Activated CD4-positive, CD25-positive, alpha-beta regulatory T cell treated with anti-CD3 and anti-CD28 coated beads, Interleukin-2, amount 50 U/mL, for 72 hours (primary cell): Measurements from ENCODE around the gene EXOG.

Experiments used
- DNase-seq: peaks from one replicate; pipeline ENCODE4 v3.0.0; 2021

The EXOG gene

GRCh38 chr3:38515367-38515766, 19.2 kb downstream of the EXOG start:
- DNase-seq: no peak

GRCh38 chr3:38516669-38517068, 20.5 kb downstream of the EXOG start:
- no peak for DNase-seq

GRCh38 chr3:38519000-38519399, 22.9 kb downstream of the EXOG start:
- no peak for DNase-seq

- no peak for DNase-seq
Measured at GRCh38 chr3:38519651-38520050, 23.5 kb downstream of the EXOG start.

GRCh38 chr3:38521391-38521987, 25.3 kb downstream of the EXOG start:
- peak; percentile 52 for DNase-seq

- no peak for DNase-seq
Measured at GRCh38 chr3:38522002-38522401, 25.9 kb downstream of the EXOG start.

GRCh38 chr3:38524141-38524739, 28.1 kb downstream of the EXOG start:
- no peak for DNase-seq

- DNase-seq: no peak
Measured at GRCh38 chr3:38526792-38527191, 30.7 kb downstream of the EXOG start.

GRCh38 chr3:38528457-38528856, 32.3 kb downstream of the EXOG start:
- no peak for DNase-seq

GRCh38 chr3:38532529-38532928, 36.4 kb downstream of the EXOG start:
- DNase-seq: no peak

- DNase-seq: no peak
Measured at GRCh38 chr3:38533285-38533976, 37.3 kb downstream of the EXOG start.

- no peak for DNase-seq
Measured at GRCh38 chr3:38534180-38534579, 38.0 kb downstream of the EXOG start.

- no peak for DNase-seq
Measured at GRCh38 chr3:38534604-38535003, 38.5 kb downstream of the EXOG start.

GRCh38 chr3:38536671-38537070, 40.5 kb downstream of the EXOG start:
- no peak for DNase-seq

- no peak for DNase-seq
Measured at GRCh38 chr3:38538773-38539353, 42.7 kb downstream of the EXOG start.

GRCh38 chr3:38541806-38542205, 45.7 kb downstream of the EXOG start:
- DNase-seq: no peak

- DNase-seq: no peak
Measured at GRCh38 chr3:38542401-38543298, 46.5 kb downstream of the EXOG start.

GRCh38 chr3:38543586-38543985, 47.4 kb downstream of the EXOG start:
- DNase-seq: no peak

- no peak for DNase-seq
Measured at GRCh38 chr3:38544926-38545325, 48.8 kb downstream of the EXOG start.

GRCh38 chr3:38545550-38545949, 49.4 kb downstream of the EXOG start:
- no peak for DNase-seq

GRCh38 chr3:38545983-38546382, 49.8 kb downstream of the EXOG start:
- DNase-seq: no peak

- no peak for DNase-seq
Measured at GRCh38 chr3:38548154-38548931, 52.2 kb downstream of the EXOG start.
